Activated CD4-positive, alpha-beta T cell treated with anti-CD3 and anti-CD28 coated beads, Interleukin-10, Interleukin-2, amounts not matched to agents 100 ng/mL and 50 ng/mL, durations not matched to agents 16 hours and 8 hours (primary cell): Measurements from ENCODE around the gene SCNN1A.

Experiments used
- DNase-seq: peaks from one replicate; pipeline ENCODE4 v3.0.0-alpha.2; 2020

Gene SCNN1A

DNA sequence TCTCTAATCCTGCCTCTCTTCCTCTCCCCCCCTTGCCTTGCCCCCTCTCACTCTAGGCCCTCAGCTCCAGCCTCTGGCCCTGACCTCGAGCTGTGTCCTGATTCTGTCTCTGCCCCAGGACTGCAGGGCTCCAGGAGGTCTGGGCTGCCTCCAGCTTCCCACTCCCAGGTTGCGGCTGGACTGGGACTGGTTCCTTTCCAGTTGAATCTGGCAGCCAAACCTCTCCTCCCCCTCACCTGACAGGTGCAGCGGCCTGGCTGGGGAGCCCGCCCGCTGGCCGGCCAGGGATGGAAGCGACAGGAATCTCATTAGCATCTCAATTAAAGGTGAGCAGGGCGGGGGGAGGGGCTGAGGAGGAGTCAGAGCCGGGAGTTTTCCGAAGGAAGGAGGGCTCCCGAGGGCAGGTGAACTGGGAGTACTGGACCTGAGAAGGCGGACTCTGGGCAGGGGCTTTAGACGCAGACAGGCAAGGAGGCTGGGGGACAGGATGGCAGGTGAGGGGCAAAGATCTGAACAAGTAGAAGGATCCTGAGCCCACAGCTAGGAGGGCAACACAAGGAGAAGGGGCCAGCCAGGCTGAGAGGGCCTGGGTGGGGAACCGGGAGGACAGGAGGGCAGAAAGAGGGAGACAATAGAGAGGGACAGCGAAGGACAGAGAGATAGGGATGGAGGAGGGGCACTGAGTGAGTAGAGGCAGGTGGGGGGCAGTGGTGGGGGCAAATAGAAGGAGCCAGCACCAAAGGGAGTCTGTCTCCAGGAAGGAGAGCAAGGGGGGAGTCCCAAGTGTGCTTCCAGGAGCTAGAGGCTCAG is at the start of gene SCNN1A:
Gene SCNN1A (minus strand): TSS at position 295 of the 810 bp plus-strand sequence. CDS start 780 bp downstream, outside the sequence.
- DNase-seq, result no peak

DNA sequence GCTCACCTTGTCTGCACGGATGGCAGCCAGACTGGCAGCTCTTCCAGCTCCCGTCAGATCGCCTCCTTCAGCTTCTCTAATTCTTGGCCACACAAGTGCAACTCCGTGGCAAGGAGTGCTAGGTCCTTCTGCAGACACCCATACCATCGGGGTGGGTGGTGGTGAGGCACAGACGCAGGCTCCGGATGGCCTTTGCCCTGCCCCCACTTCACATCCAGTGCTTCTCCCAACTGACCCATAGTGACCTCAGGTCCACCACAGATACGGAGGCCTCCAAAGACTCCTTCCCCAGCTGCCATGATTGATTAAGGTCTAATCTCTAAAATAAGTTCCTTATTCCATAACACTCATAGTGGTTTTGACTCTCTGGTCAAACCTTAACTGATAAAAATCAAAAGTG is 49.5 kb upstream of the SCNN1A start:
- no peak for DNase-seq

DNA sequence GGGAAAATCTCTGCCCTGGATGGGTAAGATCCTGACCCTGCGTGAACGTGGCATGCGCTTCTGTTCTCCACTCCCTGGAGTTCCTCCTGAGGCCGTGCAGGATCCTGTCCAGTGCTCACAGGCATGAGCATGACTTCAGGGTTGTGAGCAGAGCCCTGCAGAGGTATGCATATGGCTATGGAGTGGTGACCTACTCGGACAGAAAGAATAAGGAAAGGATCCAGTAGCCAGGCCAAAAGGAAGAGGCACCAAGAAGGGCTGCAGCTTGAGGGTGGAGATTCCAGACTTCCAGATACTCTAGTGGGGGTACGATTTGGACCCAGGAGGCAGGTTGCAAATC is 48.6 kb upstream of the SCNN1A start:
- no peak for DNase-seq

- peak; percentile 91 for DNase-seq
These were observed 48.1 kb upstream of the SCNN1A start for GRCh38 chr12:6423267-6424007.

- no peak for DNase-seq
These were observed 45.0 kb upstream of the SCNN1A start for GRCh38 chr12:6420364-6420763.

DNA sequence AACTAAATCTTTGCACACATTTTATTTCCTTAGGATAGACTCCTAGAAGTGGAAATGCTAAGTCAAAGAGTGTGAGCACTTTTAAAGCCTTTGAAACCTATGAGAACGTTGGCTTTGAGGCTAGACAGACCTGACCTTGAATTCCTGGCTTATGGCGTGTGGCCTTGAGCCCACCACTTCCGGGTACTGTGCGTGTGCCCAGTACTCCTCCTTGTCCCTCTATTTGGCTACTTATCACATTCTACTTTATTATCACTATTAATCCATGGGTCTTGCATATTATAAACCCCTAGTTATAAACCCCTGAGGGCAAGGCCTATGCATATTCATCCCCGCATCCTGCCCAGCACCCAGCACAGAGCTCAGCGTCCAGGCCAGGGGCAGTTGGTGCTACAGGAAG is 43.4 kb upstream of the SCNN1A start:
- DNase-seq, result no peak

DNA sequence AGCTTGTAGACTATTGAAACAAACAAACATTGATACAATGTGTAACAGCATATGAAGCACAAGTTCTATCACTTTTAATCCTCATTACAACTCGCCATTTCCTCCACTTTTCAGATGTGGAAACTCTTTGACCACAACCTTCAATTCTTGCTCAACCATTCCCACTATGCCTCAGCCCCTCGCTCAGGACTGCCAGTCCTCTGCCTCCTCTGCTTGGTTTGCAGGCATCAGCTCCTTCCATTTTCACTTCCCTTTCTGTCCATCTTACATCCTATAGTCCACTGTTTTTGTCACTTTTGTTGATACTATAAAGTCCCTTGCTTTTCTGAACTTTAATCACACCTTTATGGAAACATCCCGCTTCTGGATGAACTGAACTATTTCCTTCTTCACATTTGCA is 41.2 kb upstream of the SCNN1A start:
- peak; percentile 69 for DNase-seq

DNA sequence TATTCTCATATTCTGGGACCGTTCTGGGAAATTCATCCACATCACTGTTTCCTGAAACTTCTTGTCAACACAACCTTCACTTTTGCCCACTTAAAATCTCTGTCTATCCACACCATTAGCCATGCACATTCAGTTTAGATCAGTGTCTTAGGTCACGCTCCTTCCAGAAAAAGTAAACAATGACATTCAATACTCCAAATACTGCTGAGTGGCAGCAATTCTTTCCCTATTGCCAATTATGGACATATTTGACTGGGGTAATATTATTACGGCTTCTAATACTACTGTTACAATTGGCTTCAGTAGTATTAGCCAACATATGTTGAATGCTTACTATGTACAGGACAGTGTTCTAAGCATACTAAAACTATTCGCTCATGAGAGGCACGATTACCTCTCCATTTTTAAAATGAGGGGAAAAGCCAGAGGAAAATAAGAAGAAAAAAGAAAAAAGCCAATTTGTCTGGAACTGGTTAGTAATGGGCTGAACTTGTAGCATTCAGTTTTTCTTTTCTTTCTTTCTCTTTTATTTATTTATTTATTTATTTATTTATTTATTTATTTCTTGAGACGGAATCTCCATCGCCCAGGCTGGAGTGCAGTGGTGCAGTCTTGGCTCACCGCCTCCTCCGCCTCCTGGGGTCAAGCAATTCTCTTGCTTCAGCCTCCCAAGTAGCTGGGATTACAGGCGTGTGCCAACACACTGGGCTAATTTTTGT is 32.0 kb upstream of the SCNN1A start:
- DNase-seq, result no peak

GRCh38 chr12:6405963-6406362 is 30.6 kb upstream of the SCNN1A start:
- DNase-seq, result no peak

- DNase-seq, result no peak
These were observed 29.0 kb upstream of the SCNN1A start for GRCh38 chr12:6404390-6404789.

DNA sequence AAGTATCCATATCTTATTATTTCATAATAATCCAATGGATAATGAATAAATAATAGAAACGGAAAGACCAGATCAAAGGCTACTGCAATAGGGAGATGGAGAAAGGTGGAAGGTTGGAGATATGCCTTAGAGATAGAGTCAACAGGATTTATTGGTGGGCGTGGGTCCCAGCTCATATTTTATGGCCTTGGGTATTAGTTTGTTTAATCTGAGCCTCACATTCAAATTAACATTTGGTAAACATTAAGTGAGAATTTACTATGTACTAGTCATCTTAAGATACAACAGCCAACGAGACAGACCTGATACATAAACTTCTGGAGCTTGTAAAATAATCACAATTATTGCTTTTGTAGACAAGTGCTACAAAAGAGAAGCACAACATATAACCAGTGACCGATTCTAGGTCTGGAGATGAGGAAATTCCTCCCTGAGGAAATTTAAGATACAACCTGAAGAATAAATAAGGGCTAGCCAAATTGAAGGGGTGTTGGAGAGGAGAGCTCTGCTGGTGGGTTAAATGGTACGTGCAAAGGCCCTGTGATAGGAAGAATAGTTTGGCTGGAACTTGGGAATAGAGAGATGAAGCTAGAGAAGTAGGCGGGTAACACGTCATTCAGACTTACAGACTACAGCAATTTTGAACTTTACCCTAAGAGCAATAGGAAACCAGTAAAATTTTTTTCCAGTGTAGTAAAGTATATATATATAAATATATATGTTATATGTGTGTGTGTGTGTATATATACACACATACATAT is 24.7 kb upstream of the SCNN1A start:
- DNase-seq, result no peak

- no peak for DNase-seq
These were observed 20.7 kb upstream of the SCNN1A start for GRCh38 chr12:6396031-6396430.

DNA sequence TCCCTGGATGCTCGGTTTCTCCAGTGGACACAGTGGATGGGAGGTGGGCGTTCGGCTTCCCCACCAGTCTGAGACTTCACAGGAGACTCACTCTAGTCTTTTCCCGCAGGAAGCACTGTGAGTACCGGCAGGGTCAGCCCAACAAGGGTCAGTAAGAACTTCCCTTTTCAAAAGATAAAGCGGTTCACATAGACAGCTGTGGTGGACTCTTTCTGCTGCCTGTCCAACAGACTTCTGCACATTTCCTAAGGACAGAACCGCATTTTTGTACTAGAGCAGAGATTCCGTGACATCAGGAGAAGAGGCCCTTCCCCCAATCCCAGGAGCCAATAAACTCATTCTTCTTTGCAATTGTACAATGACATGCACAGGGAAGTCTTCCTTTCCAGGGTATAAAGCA is 19.0 kb upstream of the SCNN1A start:
- no peak for DNase-seq

- no peak for DNase-seq
These were observed 17.7 kb upstream of the SCNN1A start for GRCh38 chr12:6393109-6393508.

DNA sequence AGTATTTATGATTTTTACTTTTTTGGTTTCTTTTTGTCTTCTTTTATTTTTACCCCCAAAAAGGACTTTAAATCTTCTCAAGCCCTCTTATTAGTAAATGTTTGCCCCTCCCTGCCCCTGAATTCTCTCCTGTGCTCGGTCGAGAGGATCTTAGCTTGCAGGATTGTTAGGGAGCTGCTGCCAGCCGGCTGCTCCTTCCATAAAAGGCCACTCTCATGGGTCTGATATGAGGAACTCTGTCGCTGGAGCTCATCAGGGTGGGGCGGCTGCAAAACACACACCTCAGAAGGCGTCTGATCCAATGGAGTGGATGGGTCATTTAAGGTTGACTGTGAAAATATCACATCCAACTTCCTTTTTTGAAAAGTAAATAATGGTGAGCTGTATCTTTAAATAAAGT is 17.1 kb upstream of the SCNN1A start:
- no peak for DNase-seq

GRCh38 chr12:6391013-6391412 is 15.7 kb upstream of the SCNN1A start:
- no peak for DNase-seq

GRCh38 chr12:6390084-6390799 is 14.9 kb upstream of the SCNN1A start:
- no peak for DNase-seq

- DNase-seq, result no peak
These were observed 12.2 kb upstream of the SCNN1A start for GRCh38 chr12:6387541-6387940.

GRCh38 chr12:6386491-6386890 is 11.1 kb upstream of the SCNN1A start:
- no peak for DNase-seq

DNA sequence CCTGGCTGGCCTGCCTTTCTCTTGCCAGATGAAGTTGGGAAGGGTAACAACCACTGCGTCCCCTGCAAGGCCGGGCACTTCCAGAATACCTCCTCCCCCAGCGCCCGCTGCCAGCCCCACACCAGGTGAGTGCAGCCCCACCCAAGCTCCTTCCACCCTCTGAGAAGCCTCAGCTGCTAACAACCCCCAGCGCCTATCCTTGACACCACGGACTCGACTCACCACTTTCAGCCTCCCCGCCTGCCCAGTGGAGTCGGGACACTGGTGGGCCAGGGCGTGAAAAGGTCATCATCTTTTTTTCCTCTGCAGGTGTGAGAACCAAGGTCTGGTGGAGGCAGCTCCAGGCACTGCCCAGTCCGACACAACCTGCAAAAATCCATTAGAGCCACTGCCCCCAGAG is 10.7 kb upstream of the SCNN1A start:
- DNase-seq, result no peak

DNA sequence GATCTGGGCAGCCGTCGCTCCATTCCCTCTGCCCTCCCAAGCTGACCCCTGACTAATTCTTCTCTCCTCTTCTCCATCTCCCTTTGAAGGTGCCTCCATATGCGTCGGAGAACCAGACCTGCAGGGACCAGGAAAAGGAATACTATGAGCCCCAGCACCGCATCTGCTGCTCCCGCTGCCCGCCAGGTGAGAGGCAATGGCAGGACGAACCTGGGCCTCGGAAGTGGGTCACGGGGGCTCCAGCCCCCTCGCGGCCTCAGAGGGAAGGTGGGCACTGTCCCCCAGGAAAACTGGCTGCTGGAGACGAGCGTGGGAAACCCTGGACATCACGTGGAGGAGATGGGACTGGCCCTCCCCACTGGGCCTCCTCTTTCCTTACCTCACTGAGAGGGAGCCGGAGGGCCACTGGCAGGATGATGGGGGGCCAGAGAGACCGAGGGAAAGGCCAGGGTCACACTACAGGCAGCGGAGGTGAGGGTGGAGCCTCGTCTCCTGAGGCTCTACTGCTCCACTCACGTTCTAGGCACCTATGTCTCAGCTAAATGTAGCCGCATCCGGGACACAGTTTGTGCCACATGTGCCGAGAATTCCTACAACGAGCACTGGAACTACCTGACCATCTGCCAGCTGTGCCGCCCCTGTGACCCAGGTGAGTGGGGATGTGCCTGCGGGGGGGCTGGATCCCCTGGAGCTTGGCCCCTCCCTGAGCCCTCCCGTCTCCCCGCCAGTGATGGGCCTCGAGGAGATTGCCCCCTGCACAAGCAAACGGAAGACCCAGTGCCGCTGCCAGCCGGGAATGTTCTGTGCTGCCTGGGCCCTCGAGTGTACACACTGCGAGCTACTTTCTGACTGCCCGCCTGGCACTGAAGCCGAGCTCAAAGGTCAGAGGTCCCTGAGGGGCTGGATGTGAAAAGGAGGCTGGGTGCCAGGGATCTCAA is 9.4 kb upstream of the SCNN1A start:
- DNase-seq, result no peak
